GM21447 (cell line): Measurements from ENCODE around the gene NPIPA1.
A peak's percentile ranks its signal among the peaks of the same experiment; 100 is the strongest.
"Not testable (repeated sequence)": the region's sequence is repeated elsewhere in the genome, so short reads cannot be mapped to it uniquely, and the experiment has no call there.

Experiments used
- ATAC-seq: cut with Tn5 transposase; IDR thresholded peaks from one replicate; pipeline ENCODE4 v1.9.1; 2021; ENCODE audit not compliant: unreplicated experiment

NPIPA1 gene

DNA sequence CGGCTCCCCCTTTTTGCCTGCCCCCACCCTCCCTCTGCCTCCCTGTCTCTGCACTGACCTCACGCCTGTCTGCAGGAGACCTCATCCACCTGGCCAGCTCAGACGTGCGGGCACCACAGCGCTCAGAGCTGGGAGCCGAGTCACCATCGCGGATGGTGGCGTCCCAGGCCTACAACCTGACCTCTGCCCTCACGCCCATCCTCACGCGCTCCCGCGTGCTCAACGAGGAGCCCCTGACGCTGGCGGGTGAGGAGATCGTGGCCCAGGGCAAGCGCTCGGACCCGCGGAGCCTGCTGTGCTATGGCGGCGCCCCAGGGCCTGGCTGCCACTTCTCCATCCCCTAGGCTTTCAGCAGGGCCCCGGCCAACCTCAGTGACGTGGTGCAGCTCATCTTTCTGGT is 8.1 kb upstream of the NPIPA1 start:
- ATAC-seq, result not testable (repeated sequence)

DNA sequence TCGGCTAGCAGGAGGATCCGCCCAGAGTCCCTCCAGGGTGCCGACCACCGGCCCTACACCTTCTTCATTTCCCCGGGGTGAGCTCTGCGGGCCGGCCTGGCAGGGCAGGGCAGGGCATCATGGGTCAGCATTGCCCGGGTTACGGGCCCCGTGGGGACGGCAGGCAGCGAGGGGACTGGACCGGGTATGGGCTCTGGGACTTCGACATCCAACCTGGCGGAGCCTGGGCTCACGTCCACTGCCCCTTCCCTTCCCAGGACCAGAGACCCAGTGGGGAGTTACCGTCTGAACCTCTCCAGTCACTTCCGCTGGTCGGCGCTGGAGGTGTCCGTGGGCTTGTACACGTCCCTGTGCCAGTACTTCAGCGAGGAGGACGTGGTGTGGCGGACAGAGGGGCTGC is 7.0 kb upstream of the NPIPA1 start:
- not testable (repeated sequence) for ATAC-seq

DNA sequence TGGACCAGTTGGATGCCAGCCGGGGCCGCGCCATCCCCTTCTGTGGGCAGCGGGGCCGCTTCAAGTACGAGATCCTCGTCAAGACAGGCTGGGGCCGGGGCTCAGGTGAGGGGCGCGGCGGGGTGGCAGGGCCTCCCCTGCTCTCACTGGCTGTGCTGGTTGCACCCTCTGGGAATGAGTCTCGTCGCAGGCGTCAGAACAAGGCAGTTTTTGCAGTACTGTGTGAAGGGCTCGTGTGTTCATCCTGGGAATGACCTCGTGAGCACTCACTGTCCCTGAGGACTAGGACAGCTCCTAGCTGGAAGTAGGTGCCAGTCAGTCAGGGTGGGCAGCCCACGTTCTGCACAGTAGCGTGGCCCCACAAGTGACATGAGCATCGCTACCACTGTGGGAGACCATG is 6.3 kb upstream of the NPIPA1 start:
- not testable (repeated sequence) for ATAC-seq

DNA sequence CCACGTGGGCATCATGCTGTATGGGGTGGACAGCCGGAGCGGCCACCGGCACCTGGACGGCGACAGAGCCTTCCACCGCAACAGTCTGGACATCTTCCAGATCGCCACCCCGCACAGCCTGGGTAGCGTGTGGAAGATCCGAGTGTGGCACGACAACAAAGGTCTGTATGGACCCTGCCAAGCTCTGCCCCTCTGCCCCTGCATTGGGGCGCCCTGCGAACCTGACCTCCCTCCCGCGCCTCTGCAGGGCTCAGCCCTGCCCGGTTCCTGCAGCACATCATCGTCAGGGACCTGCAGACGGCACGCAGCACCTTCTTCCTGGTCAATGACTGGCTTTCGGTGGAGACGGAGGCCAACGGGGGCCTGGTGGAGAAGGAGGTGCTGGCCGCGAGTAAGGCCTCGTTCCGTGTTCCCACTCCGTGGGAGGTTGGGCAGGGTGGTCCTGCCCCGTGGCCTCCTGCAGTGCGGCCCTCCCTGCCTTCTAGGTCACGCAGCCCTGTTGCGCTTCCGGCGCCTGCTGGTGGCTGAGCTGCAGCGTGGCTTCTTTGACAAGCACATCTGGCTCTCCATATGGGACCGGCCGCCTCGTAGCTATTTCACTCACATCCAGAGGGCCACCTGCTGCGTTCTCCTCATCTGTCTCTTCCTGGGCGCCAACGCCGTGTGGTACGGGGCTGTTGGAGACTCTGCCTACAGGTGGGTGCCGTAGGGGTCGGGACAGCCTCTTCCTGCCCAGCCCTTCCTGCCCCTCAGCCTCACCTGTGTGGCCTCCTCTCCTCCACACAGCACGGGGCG is 4.5 kb upstream of the NPIPA1 start:
- not testable (repeated sequence) for ATAC-seq

DNA sequence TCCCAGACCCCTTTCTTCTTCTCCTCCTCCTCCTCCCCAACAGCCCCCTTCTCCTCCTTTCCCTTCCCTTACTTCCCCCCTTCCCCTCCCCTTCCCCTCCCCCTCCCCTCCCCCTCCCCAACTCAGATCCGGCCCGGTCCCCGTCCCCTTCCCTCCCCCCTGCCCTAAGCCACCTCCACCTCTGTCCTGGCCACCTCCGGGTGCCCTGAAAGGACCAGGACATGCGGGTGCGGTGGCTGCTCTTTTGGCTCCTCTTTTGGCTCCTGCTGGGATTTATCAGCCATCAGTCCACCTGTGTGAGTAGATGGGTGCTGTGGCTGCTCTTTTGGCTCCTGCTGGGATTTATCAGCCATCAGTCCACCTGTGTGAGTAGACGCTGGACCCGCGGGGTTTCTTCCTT is 751 bp downstream of the NPIPA1 start:
- not testable (repeated sequence) for ATAC-seq

DNA sequence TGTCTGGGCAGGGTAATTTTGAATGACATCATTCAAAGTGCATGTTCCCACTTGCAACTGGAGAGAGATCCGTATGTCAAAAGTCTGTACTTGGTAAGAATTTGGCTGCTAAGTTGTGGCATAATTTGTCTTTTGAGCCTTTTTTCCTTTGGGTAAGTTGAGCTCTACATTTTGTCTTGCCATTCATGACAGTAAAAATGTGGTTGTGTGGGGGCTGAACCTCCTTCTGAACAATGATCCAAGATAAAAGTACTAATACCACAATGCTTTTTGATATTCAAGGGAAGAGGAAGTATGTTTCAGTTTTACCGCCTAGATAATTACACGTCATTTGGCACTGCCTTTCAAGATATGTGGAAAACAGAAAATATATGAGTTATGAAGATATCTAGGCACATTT is 5.4 kb downstream of the NPIPA1 start:
- not testable (repeated sequence) for ATAC-seq

DNA sequence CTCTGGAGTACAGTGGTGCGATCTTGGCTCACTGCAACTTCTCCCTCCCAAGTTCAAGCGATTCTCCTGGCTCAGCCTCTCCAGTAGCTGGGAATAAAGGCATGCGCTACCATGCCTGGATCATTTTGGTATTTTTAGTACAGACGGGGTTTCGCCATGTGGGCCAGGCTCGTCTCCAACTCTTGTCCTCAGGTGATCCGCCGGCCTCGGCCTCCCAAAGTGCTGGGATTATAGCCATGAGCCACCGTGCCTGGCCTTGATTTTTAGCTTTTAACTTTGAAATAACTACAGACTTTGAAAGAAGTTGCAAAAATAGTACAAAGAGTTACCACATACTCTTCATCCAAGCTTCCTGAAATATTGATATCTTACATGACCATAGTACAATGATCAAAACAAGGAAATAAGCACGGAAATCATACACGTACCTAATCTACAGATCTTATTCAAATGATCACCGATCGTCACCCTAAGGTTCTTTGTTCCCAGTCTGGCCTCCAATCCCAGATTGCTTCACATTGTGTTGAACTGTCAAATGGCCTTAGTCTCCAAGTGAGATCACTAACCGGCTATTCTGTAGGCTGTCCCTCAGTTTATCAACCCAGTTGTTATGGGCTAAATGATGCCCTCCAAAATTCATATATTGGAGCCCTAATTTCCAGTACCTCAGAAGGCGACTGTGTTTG is 18.4 kb downstream of the NPIPA1 start:
- no peak for ATAC-seq

DNA sequence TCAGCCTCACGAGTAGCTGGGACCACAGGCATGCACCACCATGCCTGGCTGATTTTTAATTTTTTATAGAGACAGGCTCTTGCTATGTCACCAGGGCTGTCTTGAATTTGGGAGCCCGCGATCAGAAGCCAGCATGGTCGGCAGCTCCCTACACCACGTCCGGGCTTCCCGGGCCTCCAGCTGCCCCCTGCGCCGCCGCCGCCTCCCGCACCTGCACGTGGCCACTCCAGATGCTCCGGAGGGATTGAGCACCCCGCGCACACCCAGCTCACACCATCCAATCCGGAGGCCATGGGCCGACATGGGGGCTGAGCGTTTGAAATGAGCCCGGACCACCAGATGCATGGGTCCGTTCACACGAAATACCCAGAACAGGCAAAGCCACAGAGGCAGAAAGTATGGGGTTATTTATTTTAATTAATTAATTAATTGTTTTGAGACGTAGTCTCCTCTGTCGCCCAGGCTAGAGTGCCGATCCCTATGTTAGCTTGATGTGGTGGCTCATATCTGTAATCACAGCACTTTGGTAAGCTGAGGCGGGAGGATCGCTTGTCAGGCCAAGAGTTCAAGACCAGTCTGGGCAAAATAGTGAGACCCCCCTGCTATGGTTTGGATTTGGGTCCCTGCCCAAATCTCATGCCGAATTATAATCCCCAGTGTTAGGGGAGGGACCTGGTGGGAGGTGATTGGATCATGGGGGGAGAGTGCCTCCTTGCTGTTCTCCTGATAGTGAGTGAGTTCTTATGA is 20.5 kb downstream of the NPIPA1 start:
- ATAC-seq, result no peak

DNA sequence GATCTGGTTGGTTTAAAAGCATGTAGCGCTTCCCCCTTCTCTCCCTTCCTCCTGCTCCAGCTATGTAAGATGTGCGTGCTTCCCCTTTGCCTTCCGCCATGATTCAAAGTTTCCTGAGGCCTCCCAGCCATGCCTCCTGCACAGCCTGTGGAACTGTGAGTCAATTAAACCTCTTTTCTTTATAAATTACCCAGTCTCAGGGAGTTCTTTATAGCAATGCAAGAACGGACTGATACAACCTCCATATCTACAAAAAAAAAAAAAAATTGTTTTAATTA is 21.0 kb downstream of the NPIPA1 start:
- no peak for ATAC-seq

DNA sequence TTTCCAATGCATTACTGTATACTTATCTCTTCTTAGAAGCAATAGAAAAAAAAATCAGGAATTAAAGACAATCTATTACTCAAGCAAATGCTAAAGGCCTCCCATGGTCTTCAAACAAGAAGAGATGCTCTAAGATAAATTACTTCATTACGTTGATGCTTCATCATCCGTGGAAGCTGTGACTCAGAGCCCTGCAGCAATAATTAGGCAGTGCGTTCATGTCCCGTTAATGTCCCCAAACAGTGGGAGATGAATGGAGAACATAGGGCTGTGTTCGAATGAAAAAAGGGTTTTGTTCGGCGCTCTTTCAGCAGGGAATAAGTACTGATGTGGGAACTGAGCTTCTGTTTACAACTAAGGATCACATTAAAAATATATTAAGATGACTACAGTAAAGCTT is 21.7 kb downstream of the NPIPA1 start:
- no peak for ATAC-seq

DNA sequence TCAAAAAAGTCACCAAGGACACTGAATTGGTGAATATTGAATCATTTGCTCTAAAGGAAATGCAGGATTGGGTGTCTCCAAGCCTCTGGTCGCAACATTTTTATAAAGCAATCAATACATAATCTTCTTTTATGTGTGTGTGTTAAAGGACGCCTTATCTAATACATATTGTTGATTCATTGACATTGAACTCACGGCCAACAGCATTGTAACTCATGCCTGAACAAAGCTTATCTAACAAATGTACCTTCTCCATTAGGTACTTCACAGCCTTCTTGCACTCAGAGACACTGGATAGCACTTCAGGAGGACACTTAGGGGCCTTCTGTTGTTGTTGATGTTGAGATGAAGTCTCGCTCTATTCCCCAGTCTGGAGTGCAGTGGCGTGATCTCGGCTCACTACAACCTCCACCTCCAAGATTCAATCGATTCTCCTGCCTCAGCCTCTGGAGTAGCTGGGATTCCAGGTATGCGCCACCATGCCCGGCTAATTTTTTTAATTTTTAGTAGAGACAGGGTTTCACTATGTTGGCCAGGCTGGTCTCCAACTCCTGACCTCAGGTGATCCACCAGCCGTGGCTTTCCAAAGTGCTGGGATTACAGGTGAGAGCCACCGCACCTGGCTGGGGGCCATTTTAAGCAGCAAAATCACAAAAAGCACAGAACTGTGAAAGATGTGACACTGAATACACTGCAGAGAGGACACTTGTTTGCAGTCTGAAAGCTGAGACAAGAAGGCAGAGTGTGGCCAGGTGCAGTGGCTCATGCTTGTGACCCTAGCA is 24.4 kb downstream of the NPIPA1 start:
- no peak for ATAC-seq

DNA sequence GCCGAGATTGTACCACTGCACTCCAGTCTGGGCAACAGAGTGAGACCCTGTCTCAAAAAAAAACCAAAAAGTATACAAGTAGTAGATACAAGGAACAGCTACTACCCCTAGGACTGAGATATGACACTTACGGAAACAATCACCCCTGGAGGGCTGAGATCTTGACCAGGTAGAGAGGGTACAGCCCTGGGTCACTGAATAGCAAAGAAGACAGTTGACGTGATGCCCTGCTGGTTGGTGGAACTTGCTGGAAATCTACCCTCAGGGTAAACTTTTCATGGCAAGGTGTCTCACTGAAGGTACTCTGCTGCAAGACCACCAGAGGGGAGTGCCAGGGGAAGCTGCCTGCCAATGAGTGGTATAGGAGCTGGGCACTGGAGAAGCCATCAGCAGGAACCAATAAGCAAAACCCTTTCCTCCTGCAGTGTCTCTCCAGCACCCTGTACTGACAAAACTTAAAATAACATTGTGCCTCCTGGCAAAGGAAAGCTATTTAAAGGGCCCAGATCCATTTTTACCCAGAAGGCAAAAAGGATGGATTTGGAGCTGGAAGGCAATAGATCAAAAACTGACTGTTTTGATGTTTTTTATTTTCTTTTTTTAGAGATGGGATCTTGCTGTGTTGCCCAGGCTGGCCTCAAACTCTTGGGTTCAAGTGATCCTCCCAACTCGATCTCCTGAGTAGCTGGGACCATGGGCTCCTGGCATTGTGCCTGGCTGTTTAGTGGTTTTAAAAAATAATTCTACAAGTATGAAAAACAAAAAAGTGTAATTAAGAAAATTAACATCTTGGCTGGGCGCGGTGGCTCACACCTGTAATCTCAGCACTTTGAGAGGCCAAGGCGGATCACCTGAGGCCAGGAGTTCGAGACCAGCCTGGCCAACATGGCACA is 26.3 kb downstream of the NPIPA1 start:
- no peak for ATAC-seq

DNA sequence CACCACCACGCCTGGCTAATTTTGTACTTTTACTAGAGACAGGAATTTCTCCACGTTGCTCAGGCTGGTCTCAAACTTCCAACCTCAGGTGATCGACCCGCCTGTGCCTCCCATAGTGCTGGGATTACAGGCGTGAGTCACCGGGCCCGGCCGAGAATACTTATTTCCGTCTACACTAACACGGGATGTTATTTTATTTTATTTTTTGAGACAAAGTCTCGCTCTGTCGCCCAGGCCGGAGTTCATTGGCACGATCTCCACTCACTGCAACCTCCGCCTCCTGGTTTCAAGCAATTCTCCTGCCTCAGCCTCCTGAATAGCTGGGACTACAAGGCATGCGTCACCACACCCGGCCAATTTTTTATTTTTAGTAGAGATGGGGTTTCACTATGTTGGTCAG is 28.1 kb downstream of the NPIPA1 start:
- ATAC-seq, result no peak

DNA sequence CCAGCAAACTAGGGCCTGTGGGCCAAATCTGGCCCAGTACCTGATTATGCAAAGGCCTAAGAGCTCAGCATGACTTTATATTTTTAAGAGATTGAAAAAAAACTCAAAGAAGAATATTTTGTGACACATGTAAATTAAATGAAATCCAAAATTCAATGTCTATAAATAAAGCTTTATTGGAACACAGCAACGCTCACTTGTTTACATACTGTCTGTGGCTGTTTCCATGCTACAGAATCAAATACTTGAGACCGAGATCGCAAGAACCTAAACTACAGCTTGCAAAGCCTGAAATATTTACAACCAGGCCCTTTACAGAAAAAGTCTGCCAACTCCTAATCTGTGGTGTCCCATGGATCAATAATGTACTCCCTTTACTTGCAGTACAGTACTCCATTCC is 32.6 kb downstream of the NPIPA1 start:
- ATAC-seq, result not testable (repeated sequence)

DNA sequence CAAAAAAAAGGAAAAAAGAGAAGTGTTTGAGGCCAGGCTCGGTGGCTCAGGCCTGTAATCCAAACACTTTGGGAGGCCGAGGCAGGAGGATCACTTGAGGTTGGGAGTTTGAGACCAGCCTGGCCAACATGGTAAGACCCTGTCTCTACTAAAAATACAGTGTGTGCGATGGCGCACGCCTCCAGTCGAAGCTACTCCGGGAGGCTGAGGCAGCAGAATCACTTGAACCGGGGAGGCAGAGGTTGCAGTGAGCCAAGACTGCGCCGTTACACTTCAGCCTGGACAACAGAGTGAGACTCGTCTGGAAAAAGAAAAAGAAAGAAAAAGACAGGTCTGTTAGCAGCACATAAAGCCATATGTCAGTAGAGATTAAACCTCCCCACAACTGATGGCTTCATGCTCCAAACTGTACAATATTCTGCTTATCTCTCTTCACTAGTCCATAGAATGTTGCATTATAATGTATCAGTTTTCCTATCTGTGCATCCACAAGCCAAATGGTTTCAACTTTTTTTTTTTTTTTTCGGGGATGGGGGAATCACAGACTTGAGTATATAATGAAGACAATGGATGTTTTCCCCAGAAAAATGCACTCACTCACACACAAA is 34.5 kb downstream of the NPIPA1 start:
- not testable (repeated sequence) for ATAC-seq

DNA sequence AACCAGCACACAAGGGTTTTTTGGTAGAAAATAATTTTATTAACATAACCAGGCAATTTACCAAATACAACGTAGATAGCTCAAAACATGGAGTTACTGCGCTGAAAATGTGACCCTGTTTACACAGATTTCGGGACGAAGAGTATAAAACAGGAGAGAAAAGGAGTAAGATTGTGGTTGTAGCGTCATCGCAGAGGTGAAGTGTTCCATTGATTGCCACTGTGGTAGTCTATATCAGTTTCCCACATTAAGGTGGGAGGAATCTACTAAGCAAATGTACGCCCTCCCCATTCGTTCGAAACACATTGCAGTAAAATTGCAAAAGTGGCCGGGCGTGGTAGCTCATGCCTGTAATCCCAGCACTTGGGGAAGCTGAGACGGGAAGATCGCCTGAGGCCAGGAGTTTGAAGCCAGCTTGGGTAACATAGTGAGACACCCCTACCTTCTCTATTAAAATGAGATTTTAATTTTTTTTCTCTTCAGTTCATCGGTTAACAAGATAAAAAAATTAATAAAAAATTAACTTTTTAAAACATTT is 36.6 kb downstream of the NPIPA1 start:
- ATAC-seq, result not testable (repeated sequence)

DNA sequence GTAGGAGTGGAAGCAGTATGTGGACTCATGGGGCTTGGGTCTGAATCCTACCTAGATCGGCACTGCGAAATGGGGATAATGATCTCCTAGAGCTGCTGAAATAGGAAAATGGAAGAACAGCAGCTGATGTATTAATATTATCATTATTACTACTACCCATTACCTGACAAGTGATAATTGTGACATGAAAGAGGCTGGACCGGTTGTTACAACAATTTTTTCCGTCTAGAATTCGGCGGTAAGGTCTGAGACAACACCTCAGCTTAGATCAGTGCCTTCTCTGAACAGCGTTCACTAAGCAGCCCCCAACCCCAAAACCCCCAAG is 37.0 kb downstream of the NPIPA1 start:
- ATAC-seq, result not testable (repeated sequence)

DNA sequence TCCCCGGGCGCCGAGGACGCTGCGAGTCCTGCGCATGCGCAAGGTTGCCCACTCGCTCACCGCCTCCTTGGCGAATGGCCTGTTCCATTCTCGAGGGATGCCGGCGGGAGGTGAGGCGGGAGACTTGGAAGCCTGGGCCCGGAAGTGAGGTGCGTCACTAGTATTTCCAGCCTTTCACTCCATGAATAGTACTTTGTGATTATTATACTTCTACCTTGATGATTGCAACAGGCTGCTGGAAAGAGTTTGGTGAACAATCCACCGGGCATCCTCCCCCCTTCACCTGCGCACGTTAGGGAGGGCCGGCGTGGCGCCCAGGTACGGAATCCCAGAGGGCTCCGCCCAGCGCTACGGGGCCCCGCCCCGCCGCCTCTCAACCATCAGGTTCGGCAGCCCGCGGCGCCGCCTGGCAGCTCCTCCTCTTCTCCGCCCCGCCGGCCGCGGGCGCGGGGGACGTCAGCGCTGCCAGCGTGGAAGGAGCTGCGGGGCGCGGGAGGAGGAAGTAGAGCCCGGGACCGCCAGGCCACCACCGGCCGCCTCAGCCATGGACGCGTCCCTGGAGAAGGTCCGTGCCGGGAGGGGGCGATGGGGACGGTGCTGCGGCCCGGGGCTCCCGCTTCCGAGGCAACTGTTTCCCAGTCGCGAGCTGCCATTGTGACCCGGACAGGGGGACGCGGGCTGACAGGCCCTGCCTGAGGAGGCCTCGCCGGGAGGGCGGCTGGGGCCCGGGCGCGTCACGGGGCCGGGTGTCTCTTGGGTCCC is 37.6 kb downstream of the NPIPA1 start, which contains the start of gene PDXDC1:
TSS of gene PDXDC1 (plus strand) at position 371 of the 762 bp plus-strand sequence. CDS start at position 545, 174 bp downstream.
- peak; percentile 87 for ATAC-seq
